Keratinocyte (primary cell): ENCODE data around the gene FCMR.

Experiments used
- CTCF ChIP-seq, 3 experiments: IDR thresholded peaks in 1 of 3; conservative IDR thresholded peaks in 1 of 3; optimal IDR thresholded peaks in 1 of 3; 2 replicates in 2 of 3; 3 replicates in 1 of 3; pipeline versions ENCODE3 to v1.5.1; 2011; ENCODE audit warnings: low read length in 3 of 3, mild to moderate bottlenecking in 3 of 3, moderate library complexity in 2 of 3, control low read depth in 1 of 3, inconsistent platforms in 1 of 3; ENCODE audit not compliant: insufficient read depth in 2 of 3; ENCODE audit errors: extremely low read depth in 1 of 3
- EZH2 ChIP-seq: IDR thresholded peaks from one replicate; pipeline ENCODE4 v1.6.1; 2012; ENCODE audit warnings: inconsistent platforms, mild to moderate bottlenecking, low read length, moderate library complexity

- no peak for TF ChIP-seq CTCF (optimal IDR thresholded peaks at IDR 0.05 in 1 of 3, IDR thresholded peaks at IDR 0.05 in 1 of 3, conservative IDR thresholded peaks at IDR 0.05 in 1 of 3; ENCODE audit: extremely low read depth in 1 of 3, insufficient read depth in 2 of 3, low read length in 3 of 3)
- TF ChIP-seq EZH2: no peak
Observed at GRCh38 chr1:206867716-206868115, 54.0 kb downstream of the FCMR start.
